ENCODE measurements around the gene PCNX1. TPM values are rescaled to one million over a fixed set of nuclear protein-coding genes. Genes with fewer than 3 reads are reported as not detected.

PCNX1 gene
- total RNA-seq, 4 donors from 2014 or later, result 34.4 to 64.5 (median 42.0) TPM

GRCh38 chr14:70917633-70918032, 10.4 kb downstream of the PCNX1 start:
- H3K27ac ChIP-seq, result no peak overlapping the region
- ATAC-seq, result no peak
- intact Hi-C loops (cut with DNase I; ENCODE audit: low total_unique reads), result no loop called here
- H3K4me1 ChIP-seq, result peaks cover 17 to 32% of the 10 kb centered on the region in 2 donors
- H3K27me3 ChIP-seq, result no peaks in the 10 kb centered on the region
- H3K4me3 ChIP-seq, result no peak overlapping the region
- no peaks in the 10 kb centered on the region for H3K9me3 ChIP-seq
- no peaks in the 10 kb centered on the region for H3K36me3 ChIP-seq
- TF ChIP-seq POLR2A (IDR thresholded peaks at IDR 0.05), result no peak
- no peak for TF ChIP-seq CTCF (IDR thresholded peaks at IDR 0.05 in 4 of 5, conservative IDR thresholded peaks at IDR 0.05 in 1 of 5)
- in situ Hi-C loops (cut with MboI; ENCODE audit: low sequenced_read_pairs in 4 of 4), result loop anchor here in 1 of 4 donors (10.0 kb wide), 1 partner anchor 57 kb away; no protein-coding TSS in a partner anchor
- DNase-seq, result no peak

GRCh38 chr14:70919774-70920173, 12.5 kb downstream of the PCNX1 start:
- Histone ChIP-seq H3K9me3 (no peaks in the 10 kb centered on the region), H3K36me3 (no peaks in the 10 kb centered on the region), H3K27ac (no peak overlapping the region), H3K4me3 (no peak overlapping the region), H3K27me3 (no peaks in the 10 kb centered on the region), H3K4me1 (peaks cover 27 to 28% of the 10 kb centered on the region in 2 donors)
- intact Hi-C loops (cut with DNase I; ENCODE audit: low total_unique reads) (no loop called here), in situ Hi-C loops (cut with MboI; ENCODE audit: low sequenced_read_pairs in 4 of 4) (loop anchor here in 1 of 4 donors (10.0 kb wide), 1 partner anchor 55 kb away; no protein-coding TSS in a partner anchor)
- no peak for DNase-seq
- TF ChIP-seq POLR2A (IDR thresholded peaks at IDR 0.05), result no peak
- no peak for TF ChIP-seq CTCF (IDR thresholded peaks at IDR 0.05 in 4 of 5, conservative IDR thresholded peaks at IDR 0.05 in 1 of 5)
- no peak for ATAC-seq

GRCh38 chr14:70920608-70921007, 13.3 kb downstream of the PCNX1 start:
- Histone ChIP-seq H3K27me3 (no peaks in the 10 kb centered on the region), H3K27ac (no peak overlapping the region), H3K4me3 (no peak overlapping the region), H3K36me3 (no peaks in the 10 kb centered on the region), H3K9me3 (no peaks in the 10 kb centered on the region), H3K4me1 (peaks cover 27 to 30% of the 10 kb centered on the region in 2 donors)
- TF ChIP-seq POLR2A (IDR thresholded peaks at IDR 0.05) (no peak), CTCF (IDR thresholded peaks at IDR 0.05 in 4 of 5, conservative IDR thresholded peaks at IDR 0.05 in 1 of 5) (no peak)
- ATAC-seq (no peak), DNase-seq (no peak)
- intact Hi-C loops (cut with DNase I; ENCODE audit: low total_unique reads), result no loop called here
- in situ Hi-C loops (cut with MboI; ENCODE audit: low sequenced_read_pairs in 4 of 4), result no loop called here

GRCh38 chr14:70921669-70922068, 14.4 kb downstream of the PCNX1 start:
- TF ChIP-seq CTCF (IDR thresholded peaks at IDR 0.05 in 4 of 5, conservative IDR thresholded peaks at IDR 0.05 in 1 of 5) (no peak), POLR2A (IDR thresholded peaks at IDR 0.05) (no peak)
- intact Hi-C loops (cut with DNase I; ENCODE audit: low total_unique reads) (no loop called here), in situ Hi-C loops (cut with MboI; ENCODE audit: low sequenced_read_pairs in 4 of 4) (no loop called here)
- Histone ChIP-seq H3K27ac (no peak overlapping the region), H3K9me3 (no peaks in the 10 kb centered on the region), H3K36me3 (no peaks in the 10 kb centered on the region), H3K4me3 (no peak overlapping the region), H3K27me3 (no peaks in the 10 kb centered on the region), H3K4me1 (peaks cover 27 to 38% of the 10 kb centered on the region in 2 donors)
- DNase-seq (no peak), ATAC-seq (no peak)

- DNase-seq (no peak), ATAC-seq (no peak)
- Histone ChIP-seq H3K27ac (no peak overlapping the region), H3K4me1 (peaks cover 28 to 48% of the 10 kb centered on the region in 2 donors), H3K4me3 (no peak overlapping the region), H3K9me3 (no peaks in the 10 kb centered on the region), H3K36me3 (no peaks in the 10 kb centered on the region), H3K27me3 (no peaks in the 10 kb centered on the region)
- TF ChIP-seq CTCF (IDR thresholded peaks at IDR 0.05 in 4 of 5, conservative IDR thresholded peaks at IDR 0.05 in 1 of 5) (no peak), POLR2A (IDR thresholded peaks at IDR 0.05) (no peak)
- intact Hi-C loops (cut with DNase I; ENCODE audit: low total_unique reads), result no loop called here
- in situ Hi-C loops (cut with MboI; ENCODE audit: low sequenced_read_pairs in 4 of 4), result no loop called here
Measured at GRCh38 chr14:70924521-70924920, 17.3 kb downstream of the PCNX1 start.

Measured in gastrocnemius medialis (tissue), 4 donors.